Inferior parietal cortex (tissue), 1 donor: ENCODE measurements around the gene TMEM35B.
"Not testable (repeated sequence)": the region's sequence is repeated elsewhere in the genome, so short reads cannot be mapped to it uniquely, and the experiment has no call there.

ENCODE experiments used
- DNase-seq: peaks from one replicate; pipeline ENCODE4 v3.0.0-alpha.2; 2016; ENCODE audit errors: extremely low spot score

Gene TMEM35B

DNA sequence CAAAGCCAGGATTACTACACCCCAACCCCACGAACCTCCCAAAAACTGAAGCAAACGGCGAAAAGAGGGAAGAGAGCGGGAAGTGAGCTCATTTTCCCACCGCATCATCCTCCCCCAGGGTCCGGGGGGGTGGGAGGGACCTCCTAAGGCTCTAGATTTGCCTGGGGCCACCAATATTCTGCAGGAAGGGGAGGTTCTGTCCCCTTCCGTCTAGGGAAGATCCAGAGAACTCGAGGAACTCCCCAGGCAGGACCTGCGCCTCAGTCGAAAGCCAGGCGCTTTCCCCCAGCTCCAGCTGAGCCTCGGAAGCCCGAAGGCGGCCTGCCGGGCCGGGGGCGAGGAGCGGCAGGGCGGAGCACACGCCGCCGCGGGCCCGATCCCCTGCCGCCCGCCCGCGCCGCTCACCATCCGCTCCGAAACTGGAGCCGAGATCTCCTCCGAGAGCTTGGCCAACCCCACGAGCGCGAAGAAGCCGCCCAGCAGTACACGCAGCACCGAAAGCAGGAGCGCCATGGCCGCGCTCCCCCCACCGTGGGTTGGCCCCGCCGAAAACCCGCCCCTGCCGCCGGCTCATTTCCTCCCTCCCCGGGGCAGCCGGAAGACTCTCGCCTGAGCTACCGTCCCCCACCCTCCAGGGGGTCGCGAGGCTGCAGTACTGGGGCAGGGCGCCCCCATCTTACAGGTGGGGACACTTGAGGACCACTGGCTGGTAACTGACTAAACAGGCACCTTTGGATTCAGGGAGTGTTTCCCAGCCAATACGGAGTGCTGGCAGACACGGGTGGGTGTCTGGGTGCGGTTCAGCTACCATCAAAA lies at the start of gene TMEM35B:
TSS of gene TMEM35B (minus strand) at position 555 of the 816 bp plus-strand sequence. CDS start at position 513, 42 bp downstream.
- DNase-seq: peak; percentile 43

DNA sequence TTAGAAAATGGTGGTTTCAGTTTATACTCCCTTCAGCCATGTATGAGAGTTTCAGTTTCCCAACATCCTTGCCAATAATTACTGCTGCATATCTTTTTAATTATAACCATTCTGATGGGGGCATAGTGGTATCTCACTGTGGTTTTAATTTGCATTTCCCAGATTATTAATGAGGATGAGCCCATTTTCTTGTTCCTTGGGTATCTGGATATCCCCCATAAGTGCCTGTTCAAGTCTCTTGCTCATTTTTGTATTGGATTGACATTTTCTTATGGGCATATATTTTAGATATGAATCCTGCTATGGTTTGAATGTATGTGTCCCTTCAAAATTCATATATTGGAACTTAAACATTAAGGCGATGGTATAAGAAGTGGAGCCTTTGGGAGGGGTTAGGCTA lies 48.2 kb upstream of the TMEM35B start:
- no peak for DNase-seq

DNA sequence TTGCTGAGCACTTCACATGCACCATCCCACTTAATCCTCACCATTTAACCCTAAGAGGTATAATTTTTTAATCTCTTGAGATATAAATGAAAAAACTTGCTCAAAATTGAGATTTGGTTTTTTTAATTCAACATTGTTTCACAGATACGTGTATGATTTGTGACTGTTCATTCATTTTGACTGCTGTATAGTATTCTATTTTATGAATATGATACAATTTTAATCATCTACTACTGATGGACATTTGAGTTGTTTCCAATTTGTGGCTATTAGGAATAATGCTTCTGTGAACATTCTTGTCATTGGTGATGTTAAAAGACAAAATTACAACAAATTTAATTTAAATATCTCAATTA lies 47.2 kb upstream of the TMEM35B start:
- no peak for DNase-seq

DNA sequence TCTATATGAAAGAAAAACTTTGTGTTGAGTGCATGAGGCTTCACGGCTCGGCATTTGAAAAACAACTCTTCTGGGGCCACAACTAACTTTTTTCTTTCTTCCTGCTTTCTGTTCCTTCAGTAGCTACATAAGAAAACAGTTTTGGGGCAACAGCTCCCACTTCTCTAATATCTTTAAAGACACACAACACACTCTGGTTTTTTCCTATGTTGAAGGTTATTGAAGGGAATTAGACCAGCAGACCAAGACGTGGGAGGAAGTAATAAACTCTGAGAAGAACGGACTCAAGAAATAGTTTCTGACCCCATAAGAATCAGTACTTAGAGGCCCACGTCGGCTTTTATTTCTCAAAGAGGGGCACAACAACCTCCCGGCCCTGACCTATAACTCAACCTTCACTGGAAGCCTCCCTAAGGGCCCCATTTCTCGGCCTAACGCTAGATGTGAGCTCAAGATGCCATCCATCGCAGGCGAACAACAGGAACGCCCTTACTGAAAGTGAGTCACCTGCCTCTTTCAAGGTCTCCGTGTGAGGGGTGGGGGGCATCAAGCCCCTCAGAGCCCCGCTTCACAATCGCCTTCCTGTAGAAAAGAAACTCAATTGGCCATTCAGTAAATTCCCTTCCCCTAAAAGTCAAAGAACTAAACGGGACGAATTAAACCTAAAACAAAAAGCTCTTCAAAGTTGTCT lies 45.8 kb upstream of the TMEM35B start:
- DNase-seq: peak; percentile 20

DNA sequence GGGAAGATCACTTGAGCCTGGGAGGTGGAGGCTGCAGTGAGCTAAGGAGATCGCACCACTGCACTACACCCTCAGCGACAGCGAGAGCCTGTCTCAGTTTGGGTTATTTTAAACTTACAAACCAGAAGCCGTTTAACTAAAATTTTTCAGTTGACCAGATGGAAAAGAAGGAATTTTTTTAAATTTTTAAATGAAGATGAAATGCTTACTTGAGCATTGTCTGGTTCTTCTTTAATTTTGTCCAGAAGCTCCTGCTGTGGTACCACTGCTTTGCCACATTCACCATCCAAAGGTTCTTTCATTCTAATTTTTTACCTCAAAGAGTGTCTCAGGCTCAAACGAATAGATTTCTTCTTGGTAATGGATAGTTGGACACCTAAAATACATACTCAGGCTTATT lies 45.2 kb upstream of the TMEM35B start:
- DNase-seq: no peak

DNA sequence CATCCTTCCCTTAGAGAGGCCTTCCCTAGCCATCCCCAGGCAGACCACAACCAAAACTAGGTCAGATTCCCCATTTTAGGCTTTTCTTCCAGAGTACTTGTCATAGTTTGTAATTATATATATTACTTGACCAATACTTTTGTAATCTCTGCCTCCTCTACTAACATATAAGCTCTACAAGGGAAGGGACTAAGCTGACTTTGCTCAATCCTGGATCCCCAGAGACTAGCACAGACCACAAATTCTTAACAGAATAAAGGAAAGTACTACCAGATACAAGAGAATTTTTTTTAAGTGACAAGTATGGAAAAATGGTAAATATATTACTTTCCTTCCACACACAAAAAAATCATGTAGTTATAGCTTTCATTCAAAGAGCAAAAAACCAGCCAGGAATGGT lies 44.6 kb upstream of the TMEM35B start:
- no peak for DNase-seq

DNA sequence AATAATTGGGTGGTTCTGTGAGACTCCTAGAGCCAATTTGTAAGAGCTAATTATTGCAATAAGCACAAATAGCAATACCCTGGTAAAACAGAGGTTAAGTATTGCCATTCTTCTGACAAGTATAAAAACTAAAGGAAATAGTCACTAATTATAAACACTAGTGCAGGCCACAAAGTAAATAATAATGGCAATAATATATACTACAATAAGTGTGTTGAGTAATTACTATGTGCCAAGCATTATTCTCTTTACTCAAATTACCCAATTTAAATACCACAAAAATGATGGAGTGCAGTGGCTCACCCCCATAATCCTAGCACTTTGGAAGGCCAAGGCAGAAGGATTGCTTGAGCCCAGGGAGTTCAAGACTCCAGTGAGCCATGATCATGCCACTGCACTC lies 31.3 kb upstream of the TMEM35B start:
- DNase-seq: no peak

DNA sequence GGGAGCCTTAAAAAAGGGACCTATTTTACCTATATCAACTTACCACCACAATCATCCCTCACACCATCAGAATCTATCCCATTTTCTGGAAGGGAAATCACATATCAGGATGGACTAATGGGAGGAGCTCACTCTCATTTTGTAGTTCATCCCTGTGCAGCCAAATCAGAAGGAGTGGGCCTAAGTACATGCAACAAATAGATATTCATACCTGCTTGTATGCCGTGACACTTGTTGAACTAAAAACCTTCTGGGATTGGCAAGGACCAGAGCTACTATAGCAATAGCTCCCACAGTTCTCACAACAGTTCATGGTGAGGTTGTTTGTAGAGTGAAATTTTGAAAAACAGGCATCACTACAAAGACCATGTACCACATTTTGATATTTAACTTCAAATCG lies 29.3 kb upstream of the TMEM35B start:
- no peak for DNase-seq

DNA sequence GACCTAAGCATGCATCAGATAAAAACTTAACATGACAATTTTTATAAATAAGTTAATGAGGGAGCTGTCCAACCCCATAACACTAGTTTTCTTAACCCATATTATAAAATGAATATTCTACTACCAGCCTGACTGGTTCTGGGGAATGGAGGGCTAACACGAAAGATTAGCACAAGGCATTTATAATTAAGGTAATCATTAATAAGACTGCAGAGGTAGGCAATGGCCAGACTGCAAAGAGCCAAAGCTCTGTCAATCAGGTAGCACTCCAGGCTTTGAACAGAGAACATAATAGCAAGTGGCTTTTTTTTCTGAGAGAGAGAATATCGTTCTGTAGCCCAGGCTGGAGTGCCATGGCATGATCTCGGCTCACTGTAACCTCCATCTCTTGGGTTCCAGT lies 20.6 kb upstream of the TMEM35B start:
- no peak for DNase-seq

DNA sequence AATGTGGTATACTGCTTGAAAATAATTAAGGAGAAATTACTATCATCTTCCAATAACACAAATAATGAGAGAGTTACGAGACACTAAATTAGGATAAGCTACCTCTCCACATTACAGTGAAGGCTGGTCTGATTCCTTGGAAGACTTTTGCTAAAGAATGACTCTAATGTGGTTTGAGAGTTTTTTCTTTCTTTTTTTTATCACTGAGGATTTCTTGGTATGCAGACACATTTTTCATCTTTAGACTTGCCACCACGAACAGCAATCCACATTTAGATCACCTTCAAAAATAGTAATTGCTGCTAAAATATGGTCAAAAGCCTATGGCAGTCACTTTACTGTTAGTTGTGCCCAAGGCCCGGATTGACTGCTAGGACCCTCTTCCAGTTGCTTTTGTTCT lies 16.6 kb upstream of the TMEM35B start:
- DNase-seq: no peak

DNA sequence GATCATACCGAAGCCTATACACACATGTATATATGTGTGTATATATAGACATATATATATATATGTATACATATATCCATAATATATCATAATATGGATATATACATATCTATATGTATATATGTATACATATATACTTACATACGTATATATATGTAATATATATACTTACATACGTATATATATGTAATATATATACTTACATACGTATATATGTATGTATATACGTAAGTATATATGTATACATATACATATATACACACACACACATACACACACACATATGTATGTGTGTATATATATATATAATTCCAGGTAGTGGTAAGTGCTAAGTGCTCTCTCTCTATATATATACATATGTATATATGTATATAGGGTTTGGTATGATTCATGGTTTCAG lies 9.7 kb upstream of the TMEM35B start:
- no peak for DNase-seq

DNA sequence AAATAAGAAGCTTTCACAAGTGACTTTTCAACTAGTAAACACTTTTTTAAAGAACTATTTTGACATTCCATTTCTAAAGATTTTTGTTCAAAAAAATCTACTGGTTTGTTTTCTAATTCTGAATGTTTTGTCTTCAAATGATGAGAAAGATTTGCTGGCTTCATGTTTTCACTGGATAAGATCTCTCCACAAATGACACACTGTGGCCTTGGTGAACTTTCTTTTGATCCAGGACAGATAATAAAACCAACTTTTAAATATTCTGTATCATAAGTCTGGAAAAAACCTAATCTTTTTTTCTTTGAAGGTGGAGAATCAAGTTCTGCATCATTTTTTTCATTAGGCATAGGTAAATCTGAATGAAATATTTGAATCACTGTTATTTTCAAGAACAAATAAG lies 3.4 kb upstream of the TMEM35B start:
- no peak for DNase-seq

DNA sequence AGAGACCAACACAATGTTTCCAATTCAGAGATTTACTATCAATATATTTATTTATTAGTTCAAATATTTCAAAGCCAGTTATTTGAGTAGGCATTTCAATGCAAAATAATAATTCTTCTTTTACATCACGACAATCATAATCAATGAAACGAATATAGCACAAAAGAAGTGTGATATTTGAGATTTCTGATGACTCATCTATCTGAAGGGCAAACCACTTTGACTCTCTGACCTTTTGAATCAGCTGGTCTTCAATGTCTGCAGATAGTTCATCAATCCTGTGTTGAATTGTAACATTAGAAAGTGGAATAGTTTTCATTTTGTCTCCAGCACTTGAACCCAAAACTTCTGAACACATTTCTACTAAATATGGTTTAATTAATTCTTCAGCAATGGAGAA lies 3.0 kb upstream of the TMEM35B start:
- DNase-seq: no peak

DNA sequence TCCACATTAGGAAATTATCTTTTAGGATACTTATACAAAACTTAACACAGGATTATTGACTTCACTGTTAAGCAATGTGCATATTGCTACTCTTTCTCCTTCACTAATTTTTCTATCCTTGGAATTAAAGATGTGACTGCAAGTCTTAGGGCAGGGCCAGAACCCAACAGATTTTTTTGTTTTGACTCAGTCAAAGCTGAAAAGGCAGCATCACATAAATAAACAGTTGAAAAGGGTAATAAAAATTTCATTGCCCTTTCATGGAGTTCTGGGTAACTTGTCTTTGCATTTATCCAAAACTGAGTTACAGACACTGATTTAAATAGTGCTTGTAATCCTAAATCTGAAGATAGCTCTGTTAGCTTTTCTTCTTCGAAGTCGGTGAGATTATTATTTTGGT lies 1.9 kb upstream of the TMEM35B start:
- no peak for DNase-seq

DNA sequence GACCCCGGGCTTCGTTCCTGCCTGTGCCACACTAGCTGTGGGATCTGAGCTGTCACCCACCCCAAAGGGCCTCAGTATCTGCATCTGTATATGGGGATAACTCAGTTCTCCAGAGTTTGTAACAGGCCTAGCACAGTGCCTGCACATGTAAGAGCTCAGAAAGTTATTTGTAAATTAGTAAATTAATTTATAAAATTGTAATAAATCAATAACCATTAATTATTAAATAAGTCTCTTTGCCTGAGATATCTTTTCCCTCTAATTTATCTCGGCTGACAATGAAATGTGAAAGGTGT lies 410 bp upstream of the TMEM35B start:
- not testable (repeated sequence) for DNase-seq

DNA sequence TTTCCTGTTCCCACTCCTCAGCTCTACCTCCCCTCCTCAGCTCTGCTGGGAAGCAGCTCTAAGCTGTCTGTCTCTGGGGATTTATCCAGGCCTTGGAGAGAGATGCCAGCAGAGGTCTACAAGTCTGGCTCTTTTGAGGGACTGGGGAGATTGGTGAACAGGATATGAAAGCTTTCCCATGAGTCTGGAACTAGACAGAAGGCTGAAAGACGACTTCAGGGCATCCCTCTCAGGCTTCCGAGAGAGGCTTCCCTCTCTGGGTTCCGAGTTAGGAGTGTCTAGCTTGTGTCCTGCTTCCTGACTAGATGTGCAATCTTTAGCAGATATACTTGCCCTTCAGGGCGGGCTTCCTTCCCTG lies 733 bp downstream of the TMEM35B start:
- peak; percentile 43 for DNase-seq

DNA sequence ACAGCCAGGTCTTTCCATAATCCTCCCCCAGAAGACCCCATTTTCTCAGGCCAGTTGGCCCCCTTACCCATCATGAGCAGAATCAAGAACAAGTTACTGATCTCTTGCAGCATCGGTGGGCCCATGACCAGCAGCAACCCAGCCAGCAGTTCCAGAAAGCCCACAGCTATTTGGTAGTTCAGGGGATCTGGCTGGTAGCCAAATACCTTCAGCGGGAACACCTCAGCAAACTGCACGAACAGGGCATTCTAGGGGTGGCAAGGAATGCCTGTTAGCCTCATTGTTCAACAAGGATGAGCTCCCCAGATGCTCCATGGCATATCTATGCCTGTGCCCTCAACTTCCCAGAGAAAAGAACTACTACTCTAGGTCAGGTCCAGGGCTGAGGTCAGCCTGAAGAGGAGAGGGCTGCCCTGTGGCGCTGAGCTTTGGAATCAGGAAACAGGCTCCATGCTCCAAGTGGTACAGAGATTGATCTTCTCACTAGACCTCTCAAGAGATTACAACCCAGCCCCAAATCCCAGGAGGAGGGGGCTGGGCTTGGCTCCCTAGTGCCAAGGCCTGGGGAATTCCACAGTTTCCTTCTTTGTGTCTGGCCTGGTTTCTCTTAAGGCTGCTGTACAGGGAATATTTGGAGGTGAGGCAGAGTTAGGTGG lies 1.3 kb downstream of the TMEM35B start:
- no peak for DNase-seq

DNA sequence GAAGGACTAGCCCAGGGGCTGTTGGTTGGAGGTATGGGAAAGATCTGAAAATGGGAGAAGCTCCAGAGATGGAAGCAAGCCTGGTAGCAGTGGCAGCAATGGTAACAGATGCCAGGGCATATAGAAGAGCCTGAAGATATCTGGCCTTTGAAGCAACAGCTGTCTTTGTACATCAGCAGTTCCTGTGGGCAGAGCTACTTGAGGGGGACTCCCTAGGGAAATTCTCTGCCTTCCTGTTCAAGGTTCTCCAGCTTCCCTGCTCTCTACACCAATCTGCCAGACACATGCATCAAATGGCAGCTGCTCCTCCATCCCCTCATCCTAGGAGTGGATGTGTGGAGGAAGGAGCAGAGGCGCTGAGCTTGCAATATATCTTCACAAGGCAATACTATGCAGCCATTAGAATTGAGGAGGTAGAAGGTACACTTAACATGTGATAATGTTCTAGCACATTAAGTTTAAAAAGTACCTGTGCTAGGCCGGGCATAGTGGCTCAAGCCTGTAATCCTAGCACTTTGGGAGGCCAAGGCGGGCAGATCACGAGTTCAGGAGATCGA lies 2.2 kb downstream of the TMEM35B start:
- no peak for DNase-seq

DNA sequence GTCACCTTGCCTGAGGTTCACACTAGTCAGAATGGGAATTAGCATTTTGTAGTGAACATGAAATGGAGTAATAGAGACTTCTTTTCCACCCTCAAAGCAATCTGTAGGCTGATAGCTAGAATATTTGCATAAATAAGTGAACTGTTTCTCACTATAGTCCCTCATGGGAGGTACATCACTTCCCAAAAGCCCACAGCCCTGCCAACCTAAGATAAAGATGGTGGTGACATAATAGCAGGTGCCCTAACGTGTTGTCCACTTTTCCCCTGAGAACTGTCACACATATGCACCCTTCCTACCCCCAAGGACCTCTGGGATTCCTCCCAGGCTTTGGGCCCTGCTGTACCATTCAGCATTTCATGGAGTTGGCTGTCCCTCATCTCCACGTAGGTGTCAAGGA lies 4.4 kb downstream of the TMEM35B start:
- no peak for DNase-seq

DNA sequence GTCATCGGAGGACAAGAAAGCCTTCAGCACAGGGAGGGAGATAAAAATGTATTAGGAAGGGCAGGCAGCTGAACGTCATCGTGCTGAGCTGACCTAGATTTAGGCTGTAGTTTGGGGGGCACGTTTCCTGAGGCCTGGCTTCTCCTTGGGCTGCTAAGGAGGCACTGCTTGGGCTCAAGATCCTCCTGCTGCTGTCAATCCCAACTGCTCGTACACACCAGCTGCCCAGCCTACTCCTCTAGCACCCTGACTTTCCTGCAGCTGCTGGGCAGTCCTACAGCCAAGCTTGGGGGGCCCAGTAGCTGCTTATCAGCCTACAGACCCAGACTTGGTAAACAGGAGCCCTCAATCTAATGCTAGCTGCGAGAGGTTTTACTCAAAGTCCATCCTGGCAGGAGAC lies 6.2 kb downstream of the TMEM35B start:
- no peak for DNase-seq

DNA sequence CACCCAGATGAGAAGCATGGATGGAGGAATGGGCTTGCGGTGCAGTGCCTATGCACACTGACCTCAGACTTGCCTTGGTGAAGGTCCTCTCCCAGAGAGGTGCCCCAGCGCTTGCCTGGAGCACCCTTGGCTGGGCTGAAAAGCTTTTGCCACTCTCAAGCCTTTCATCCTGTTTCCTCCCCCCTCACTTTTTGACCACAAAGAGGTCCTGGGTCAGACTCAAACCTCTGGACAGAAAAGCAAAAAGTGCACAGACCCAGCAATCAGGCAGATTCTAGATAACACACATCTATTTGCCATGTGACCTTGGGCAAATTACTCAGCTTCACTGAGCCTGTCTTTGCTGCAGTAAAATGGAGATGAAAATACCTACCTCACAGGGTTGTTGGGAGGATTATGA lies 7.3 kb downstream of the TMEM35B start:
- DNase-seq: no peak

DNA sequence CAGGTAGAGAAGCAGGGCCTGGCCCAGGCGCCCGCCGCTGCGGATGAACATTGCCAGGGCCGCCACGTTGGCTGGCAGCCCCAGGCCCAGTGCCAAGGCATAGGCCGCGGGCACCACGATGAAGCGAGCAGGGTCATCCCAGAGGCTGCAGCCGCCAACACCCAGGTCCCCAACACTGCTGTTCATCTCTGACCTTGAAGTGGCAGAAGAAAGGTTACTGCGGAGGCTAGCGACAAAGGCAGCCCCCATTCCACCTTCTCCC lies 8.0 kb downstream of the TMEM35B start:
- no peak for DNase-seq
